Measurements from ENCODE around the gene ERICH6.

ERICH6 gene

GRCh38 chr3:150612494-150612893 lies 91.2 kb downstream of the ERICH6 start:
- DNase-seq, result no peak

- DNase-seq, result no peak
Observed at GRCh38 chr3:150611666-150612065, 92.1 kb downstream of the ERICH6 start.

GRCh38 chr3:150610785-150611184 lies 92.9 kb downstream of the ERICH6 start:
- no peak for DNase-seq

GRCh38 chr3:150609988-150610387 lies 93.7 kb downstream of the ERICH6 start:
- DNase-seq, result no peak
